Measurements from ENCODE around the gene SLC34A3.

The SLC34A3 gene

DNA sequence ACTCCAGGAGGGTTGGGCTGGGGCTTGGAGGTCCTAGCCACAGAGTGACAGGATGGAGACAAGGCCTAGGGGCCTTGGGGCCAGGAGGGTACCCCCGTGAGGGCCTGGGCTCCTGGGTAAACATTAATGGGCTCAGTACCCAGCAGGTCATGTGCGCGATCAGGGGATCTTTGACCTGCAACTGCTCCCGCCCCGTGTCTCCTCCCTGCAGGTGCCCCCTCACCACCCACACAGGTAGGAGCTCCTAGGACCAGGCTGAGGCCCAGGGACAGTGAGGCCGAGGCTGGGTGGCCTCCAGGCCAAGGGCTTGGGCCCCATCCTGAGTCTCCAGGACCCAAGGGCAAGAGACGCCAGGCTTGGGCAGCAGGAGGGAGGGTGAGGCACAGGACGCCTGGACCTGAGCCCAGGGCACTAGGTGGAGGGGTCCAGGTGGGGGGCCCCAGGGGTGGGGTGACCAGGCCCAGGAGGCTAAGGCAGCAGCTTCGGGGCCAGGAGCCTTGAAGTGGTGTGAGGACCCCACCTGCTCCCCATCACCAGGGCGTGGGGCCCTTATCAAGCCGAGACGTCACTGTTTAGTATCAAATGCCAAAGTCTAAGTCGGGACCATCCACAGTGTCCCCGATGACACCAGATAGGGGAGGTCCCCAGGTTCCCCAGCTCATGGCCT is at the start of gene SLC34A3:
Gene SLC34A3 (plus strand): TSS at position 197 of the 667 bp plus-strand sequence. CDS start 802 bp downstream, outside the sequence.
- no peak for DNase-seq (ENCODE audit: low spot score)

DNA sequence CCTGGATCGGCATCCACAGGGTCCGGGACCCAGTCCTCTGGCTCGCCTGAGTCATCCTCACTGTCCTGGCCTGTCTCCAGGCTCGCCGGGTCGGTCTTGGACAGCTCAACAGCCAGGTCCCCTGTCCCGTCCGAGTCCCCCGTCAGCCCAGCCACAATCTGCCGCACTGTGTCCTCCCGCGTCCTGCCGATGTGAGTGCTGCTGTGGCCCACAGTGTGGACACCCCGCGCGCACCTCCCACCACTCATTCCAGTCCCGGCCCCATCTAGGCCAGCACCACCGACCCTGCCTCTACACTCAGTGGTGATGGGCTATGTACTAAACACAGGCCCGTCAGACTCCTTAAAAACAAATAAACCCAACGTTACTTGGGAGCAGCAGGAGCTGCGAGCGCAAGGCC is 49.0 kb upstream of the SLC34A3 start:
- DNase-seq (ENCODE audit: low spot score) = no peak

DNA sequence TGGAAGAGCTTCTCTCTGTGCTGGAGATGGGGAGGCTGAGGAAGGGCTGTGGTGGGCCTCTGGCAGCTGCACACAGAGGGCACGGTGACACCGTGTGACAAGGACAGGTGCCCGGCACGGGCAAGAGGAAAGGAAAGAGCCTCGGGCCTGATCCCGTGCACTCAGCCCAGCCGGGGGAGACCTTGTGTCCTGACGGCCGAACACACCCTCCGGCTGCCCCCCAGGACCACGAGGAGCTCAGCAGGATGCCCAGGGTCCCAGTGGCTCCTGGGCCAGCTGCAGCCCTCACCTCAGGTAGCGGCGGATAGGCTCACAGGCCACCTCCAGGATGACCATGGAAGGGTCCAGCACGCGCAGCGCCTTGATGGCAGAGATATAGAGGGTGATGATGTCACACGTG is 47.9 kb upstream of the SLC34A3 start:
- DNase-seq (ENCODE audit: low spot score) = no peak

DNA sequence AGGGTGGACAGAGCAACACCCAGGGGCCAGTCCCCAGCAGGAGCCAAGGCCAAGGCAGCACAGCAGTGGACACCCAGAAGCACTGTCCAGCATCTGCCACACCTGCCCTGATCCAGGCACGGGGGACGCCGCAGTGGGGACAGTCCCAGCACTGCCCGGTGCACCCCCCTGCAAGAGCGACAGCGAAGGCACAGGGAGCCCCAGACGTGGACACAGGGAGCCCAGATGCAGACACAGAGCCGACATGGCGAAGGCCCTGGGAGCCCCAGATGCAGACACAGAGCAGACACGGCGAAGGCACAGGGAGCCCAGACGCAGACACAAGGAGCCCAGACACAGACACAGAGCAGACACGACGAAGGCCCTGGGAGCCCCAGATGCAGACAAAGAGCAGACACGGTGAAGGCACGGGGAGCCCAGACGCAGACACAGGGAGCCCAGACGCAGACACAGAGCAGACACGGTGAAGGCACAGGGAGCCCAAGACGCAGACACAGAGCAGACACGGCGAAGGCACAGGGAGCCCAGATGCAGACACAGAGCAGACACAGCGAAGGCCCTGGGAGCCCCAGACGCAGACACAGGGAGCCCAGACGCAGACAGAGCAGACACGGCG is 46.6 kb upstream of the SLC34A3 start:
- DNase-seq (ENCODE audit: low spot score) = no peak

DNA sequence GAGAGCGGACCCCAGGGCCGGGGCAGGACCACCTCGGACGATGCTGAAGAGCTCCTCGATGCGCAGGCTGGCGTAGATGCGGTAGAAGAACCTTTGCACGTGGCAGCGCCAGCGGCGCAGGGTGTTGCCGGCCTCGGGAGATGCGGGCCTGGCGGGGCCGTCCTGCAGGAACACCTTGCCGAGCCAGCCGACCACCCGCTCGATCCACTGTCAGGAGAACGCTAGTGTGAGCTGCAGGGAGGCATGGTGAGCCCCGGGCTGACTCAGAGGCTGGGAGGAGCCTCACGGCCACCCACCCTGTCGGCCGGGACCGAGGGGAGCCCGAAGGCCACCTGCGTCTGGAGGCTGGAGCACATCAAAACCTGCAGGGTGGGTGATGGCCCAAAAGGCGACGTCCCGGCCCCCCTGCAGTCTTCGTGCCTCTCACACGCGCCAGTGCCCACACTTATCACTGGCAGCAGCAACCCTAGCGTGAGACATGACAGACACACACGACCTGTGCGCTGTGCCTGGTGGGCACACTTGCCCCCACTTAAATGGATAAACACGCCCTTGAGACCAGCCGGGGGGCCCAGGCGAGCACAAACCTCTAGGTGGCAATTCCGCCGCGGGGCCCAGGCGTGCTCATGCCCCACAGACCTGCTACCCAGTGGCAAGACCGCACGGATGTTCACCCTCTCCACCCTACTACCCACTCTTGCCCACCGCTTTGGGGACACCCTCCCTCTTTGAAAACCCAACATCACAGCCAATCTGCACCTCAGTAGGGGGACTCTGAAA is 45.6 kb upstream of the SLC34A3 start:
- DNase-seq (ENCODE audit: low spot score) = no peak

DNA sequence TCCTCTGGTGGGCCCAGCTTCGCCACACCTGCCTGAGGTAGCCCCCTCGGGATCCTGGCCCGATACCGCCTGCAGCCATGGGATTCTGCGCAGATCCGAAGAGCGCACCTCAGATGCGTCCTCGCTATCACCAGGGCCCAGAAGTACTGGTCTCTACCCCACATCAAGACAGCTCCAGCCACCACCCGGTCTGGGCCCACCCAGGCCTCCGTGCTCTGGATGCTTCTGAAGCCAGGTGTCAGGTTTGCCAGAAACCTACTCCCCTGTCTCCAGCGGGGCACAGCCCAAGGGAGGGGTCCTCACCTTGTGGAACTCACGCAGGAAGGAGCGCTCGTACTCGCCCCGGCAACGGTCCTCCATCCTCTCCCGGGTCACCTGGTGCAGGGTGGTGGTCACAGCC is 44.8 kb upstream of the SLC34A3 start:
- no peak for DNase-seq (ENCODE audit: low spot score)

DNA sequence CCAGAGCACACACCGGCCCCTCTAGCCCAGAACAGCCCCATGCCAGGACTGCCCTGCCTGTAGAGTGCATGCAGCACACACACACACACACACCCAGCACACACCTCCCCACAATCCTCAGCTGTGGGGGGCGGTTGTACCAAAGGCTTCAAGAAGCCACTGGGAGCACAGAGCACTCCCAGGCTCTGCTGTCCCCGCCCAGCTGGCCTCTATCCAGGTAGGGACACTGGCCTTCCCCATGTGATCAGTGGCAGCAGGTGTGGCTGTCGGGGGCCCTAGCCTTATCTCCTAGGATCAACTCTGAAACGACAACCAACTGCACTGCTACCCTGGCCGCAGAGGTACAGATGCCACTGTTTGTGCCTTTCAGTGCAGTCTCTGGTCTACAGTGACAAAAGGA is 44.3 kb upstream of the SLC34A3 start:
- DNase-seq (ENCODE audit: low spot score) = no peak

DNA sequence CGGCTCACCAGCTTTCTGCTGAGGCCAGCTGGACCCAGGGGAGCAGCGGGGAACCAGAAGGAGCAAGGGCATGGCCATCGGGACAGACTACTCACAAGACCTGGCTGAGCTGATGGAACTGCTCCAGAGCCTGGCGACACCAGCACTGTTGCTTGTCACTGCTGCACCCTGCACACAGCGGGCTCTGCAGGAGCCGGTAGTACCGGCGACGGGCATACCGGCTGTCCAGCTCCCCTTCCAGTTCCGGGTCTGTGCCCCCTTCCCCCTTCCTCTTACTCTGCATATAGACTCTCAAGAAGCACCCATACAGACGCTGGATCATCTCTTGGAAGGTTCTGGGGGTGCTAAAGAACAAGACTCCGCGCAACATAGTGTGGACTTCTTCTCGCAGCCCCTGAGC is 43.3 kb upstream of the SLC34A3 start:
- no peak for DNase-seq (ENCODE audit: low spot score)

DNA sequence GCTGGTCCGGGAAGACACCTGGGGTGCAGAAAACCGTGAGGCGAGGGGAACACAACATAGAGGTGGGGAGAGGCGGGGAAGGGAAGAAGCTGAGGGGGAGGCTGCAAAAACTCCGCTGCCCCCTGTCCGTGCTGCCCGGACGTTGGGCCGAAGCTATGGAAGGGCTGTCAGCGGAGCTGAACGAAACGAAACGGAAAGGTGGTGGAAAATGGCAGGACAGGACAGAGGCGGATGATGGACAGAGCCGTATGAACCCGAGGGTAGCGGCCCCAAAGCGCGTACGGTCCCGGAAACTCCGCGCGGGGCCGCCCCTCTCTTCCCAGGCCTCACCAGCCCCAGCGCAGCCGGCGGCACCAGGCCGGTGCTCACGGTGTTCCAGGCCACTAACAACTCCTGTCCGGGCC is 42.6 kb upstream of the SLC34A3 start:
- no peak for DNase-seq (ENCODE audit: low spot score)

DNA sequence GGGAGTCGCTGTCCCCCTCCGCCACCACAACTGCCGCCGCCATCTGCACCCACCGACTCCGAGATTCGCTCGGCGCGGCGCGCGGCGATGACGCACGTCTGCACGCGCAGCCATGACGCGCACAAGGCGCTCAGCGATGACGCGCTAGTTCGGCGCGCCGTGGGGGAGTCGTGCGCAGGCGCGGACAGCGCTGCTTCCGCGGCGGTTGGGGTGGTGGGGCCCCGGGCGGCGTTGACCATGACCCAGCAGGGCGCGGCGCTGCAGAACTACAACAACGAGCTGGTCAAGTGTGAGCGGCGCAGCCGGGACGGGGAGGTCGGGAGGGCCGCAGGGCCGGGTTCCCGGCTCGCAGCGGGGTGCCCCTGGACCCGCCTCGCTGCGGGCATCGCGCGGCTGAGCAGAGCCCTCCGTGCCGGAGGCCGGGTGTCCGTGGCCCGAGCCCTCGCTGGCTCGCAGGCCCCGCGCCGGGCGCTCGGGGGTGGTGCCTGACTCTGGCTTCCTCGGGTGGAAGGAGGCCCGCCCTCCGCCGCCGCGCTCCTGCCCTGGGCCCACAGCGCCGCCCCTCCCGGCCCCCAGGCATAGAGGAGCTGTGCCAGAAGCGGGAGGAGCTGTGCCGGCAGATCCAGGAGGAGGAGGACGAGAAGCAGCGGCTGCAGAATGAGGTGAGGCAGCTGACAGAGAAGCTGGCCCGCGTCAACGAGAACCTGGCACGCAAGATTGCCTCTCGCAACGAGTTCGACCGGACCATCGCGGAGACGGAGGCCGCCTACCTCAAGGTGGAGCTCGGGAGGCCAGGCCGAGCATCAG is 42.0 kb upstream of the SLC34A3 start, which contains the start of the genes ANAPC2 and SSNA1:
Gene ANAPC2 (minus strand): TSS at position 71 of the 807 bp plus-strand sequence. CDS start 28 bp downstream, at position 43.
Gene SSNA1 (plus strand): TSS at position 187 of the 807 bp plus-strand sequence. CDS start 51 bp downstream, at position 238.
- DNase-seq (ENCODE audit: low spot score) = peak; percentile 97

DNA sequence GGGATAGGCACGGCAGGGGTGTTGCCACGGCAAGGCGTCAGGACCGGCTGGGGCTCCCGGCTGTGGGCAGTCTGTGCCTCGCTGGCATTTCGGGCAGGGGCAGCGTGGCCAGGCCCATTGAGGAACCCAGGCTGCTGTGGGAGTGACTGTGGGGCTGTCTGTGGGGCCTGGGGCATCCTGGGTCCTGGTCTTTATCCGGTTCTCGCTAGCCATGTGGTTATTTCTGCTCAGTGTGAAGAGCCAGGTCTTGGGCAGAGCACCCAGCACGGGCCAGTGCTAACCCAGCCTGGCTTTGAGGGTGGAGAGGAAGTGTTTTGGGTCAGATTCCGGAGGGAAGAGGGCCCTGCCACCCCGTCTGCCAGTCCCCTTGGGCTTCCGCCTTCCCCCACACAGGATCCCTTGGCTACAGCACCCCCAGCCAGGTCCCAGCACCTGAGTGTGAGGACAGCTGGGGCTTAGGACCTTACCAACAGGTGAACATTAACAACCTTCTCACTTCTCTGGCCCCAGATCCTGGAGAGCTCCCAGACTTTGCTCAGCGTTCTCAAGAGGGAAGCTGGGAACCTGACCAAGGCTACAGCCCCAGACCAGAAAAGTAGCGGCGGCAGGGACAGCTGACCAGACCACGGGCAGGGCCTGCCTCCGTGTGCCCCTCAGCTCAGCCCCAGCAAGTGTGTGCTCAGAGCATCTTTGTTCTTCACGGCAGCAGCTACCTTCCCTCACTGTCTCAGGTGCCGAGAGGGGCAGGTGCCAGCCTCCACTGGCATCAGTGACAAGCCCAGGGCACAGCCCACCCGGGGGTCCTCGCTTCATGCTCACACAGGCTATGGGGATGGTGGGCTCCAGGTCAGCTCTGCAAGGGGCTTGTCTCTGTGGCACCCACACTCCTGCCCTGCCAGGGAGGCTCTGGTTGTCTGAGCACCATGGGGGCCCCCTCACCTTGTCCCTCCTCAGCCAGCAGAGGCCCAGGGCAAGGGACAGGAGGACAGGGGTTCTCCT is 41.1 kb upstream of the SLC34A3 start:
- DNase-seq (ENCODE audit: low spot score) = no peak

DNA sequence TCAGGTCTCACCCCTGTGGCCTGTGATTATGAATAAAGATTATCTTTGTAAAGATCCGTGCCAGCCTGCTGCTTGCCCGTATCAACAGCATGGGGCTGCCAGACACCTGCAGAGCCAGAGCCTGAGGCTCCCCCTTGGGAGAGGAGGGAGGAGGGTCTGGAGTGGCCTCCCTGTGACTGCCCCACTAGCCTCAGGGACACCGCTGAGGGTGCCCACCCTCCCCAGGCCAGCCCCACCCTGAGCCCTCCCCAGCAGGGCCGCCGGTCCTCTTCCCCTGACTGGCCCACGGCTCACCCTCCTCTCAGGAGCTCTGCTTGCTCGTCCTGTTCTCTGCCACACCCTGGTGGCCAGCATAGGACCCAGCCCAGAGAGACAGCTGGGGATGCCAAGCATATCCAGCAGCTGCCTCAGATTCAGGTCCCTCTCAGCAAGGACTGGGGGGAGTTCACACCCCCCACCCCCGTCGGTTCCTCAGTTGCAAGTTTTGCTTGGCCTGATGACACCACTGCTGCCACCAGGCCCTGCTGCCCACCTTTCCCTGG is 40.3 kb upstream of the SLC34A3 start:
- DNase-seq (ENCODE audit: low spot score) = no peak

DNA sequence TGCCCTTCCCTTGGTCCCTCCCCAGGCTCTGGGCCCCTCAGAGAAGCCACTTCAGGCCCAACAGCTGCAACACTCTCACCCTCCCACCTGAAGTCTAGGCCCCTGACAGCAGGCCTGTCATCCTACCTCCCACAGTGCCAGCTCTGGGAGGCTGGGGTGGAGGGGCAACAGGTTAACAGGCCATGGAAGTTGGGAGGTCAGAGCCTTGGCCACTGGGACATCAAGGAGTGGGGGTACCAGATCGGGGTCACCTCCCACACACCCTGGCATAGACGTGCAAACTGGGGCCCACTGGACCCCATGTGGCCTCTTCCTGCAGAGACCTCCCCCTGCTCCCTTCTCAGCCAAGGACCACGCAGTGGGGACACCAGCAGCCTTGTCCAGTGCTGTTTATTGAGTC is 39.5 kb upstream of the SLC34A3 start:
- DNase-seq (ENCODE audit: low spot score) = no peak

DNA sequence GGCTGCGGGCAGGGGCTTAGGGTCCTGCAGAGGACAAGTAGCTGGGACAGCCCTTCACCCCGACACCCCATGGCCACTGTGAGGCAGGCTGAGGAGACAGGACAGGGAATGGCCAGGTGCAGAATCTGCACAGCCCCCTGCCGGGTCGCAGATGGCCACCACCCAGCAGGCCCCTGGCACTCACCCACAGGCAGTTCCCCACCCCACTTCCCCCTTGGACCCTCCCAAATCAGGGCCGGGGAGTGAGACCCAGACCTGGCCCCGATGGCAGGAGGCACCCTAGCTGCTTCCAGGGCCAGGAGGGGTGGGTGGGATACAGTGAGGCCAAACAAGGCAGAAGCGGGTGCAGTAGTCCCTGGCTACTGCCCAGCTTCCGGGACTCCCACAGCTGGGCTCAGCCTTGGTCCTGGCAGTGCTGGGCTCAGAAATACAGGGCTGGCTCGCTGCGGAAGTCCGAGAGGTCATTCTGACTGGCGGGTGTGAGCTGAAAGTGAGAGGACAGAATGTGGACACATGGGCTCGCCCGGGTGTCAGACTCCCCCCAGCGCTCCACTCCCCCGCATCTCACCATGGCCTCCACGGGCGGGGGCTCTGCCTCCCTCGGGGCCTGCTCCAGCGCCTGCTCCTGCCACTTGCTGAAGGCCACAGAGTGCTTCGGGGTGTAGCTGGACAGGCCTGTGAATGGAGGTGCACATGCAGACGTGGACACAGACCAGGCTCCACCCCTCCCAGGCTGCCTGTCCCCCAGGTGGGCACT is 38.8 kb upstream of the SLC34A3 start:
- DNase-seq (ENCODE audit: low spot score) = no peak

DNA sequence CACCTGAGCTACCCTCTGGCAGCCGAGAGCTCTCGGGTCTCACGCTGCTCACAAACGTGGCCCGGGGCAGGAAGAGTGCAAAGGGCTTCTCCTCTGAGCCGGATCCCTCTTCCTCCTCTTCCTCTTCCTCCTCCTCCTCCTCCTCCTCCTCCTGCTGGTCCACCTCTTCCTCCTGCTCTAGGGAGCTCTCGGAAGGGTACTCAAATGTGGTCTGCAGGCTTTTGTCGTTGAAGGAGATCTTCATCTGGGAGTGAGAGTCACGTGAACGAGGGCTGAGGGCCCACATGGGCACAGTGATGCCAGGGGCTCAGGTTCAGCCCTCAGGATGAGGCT is 38.3 kb upstream of the SLC34A3 start:
- no peak for DNase-seq (ENCODE audit: low spot score)

DNA sequence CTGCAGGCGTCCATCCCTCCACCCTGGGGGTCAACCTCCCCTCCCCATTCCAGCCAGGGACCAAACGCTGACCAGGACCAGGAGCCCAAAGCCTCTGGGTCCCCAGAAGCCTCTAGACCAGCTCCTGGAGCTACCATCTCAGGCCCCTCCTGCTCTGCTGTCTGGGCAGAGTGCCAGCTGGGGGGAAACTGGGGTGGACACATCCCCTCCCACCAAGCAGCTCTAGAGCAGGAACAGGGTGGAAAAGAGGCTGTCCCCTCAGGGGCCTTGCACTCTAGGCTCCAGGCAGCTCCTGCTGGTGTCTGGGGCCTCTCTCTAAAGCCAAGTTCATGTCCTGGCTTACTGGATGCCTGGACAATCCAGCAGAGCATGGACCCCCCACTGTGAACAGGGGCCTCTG is 37.8 kb upstream of the SLC34A3 start:
- DNase-seq (ENCODE audit: low spot score) = no peak

DNA sequence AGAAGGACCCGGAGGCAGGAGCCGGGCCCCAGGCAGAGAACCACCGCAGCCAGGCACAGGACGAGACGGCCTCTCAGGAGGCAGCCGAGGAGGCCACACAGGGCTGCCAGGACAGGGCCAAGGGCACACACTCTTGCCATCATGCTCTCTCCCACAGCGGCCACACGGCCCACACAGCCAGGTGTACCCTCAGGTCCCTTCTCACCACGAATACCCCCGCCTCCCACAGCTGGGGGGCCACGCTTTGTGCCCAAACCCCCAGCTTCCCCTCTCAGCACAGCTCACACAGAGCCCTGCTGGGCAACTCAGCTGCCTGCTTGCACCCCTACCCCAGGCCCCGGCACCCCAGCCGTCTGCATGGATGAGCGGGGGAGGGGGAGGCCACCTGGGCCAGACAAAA is 36.9 kb upstream of the SLC34A3 start:
- DNase-seq (ENCODE audit: low spot score) = no peak

DNA sequence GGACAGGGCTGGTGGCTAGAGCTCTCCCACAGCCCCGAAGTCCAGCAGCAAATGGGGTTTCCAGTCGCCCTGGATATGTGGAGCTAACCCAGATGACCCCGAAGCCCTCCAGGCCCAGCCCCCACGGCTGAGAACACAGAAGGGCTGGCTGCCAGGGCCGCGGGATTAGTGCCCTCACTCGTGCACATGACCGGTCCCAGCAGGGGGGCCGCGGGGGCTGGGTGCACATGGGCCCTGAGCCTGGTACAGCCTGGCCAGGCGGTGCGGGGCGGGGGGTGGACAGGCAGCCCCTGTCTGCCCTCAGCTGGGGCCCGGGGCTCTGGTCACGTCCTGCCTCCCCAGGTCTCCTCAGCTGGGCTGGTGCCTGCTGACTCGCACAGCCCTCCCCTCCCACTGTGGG is 36.3 kb upstream of the SLC34A3 start:
- no peak for DNase-seq (ENCODE audit: low spot score)

DNA sequence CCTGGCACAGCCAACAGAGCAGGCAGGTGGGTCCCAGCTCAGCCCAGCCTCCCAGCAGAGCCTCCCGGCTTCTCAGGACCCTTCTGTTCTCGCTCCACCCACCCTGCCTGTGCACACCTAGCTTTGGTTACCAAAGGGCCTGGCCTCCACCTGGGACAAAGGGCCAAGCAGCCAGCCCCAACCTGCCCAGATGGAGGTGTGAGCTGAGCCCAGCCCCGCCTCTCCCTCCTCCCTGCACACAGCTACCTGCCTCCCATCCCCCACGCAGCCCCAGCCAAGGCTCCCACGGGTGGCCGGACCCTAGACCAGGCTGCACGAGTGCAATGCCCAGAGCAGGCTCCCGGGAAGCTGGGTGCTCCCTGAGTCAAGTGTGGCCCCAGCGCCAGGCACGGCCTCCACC is 35.8 kb upstream of the SLC34A3 start:
- no peak for DNase-seq (ENCODE audit: low spot score)
